Measurements from ENCODE around the gene DUSP28.

The DUSP28 gene

GRCh38 chr2:240551811-240552210 lies 8.3 kb upstream of the DUSP28 start:
- TF ChIP-seq RARB (CRISPR knock-in tag; IDR thresholded peaks at IDR 0.05) (no peak), ZFP30 (CRISPR knock-in tag; IDR thresholded peaks at IDR 0.05) (no peak), PPARA (CRISPR knock-in tag; IDR thresholded peaks at IDR 0.05; ENCODE audit: borderline replicate concordance) (no peak), PATZ1 (CRISPR knock-in tag; IDR thresholded peaks at IDR 0.05; ENCODE audit: borderline replicate concordance) (no peak), TCF4 (CRISPR knock-in tag; IDR thresholded peaks at IDR 0.05; ENCODE audit: borderline replicate concordance) (no peak), ZNF8 (CRISPR knock-in tag; IDR thresholded peaks at IDR 0.05) (no peak), POU6F1 (CRISPR knock-in tag; IDR thresholded peaks at IDR 0.05; ENCODE audit: borderline replicate concordance, low read depth) (no peak), ZNF70 (CRISPR knock-in tag; IDR thresholded peaks at IDR 0.05) (no peak), ZC3H10 (CRISPR knock-in tag; IDR thresholded peaks at IDR 0.05) (no peak), CSRNP3 (CRISPR knock-in tag; IDR thresholded peaks at IDR 0.05) (no peak), TSHZ2 (CRISPR knock-in tag; IDR thresholded peaks at IDR 0.05) (no peak), ARNTL (CRISPR knock-in tag; IDR thresholded peaks at IDR 0.05; ENCODE audit: borderline replicate concordance, low read depth) (no peak)
- ATAC-seq, result no peak

- ATAC-seq, result no peak
- TF ChIP-seq BACH2 (CRISPR knock-in tag; IDR thresholded peaks at IDR 0.05; ENCODE audit: borderline replicate concordance) (no peak), POU6F1 (CRISPR knock-in tag; IDR thresholded peaks at IDR 0.05; ENCODE audit: borderline replicate concordance, low read depth) (no peak)
Measured at GRCh38 chr2:240553956-240554480, 6.1 kb upstream of the DUSP28 start.

- ATAC-seq, result no peak
- no peak for TF ChIP-seq PPARA (CRISPR knock-in tag; IDR thresholded peaks at IDR 0.05; ENCODE audit: borderline replicate concordance)
- no peak for TF ChIP-seq TCF4 (CRISPR knock-in tag; IDR thresholded peaks at IDR 0.05; ENCODE audit: borderline replicate concordance)
- TF ChIP-seq ARNTL (CRISPR knock-in tag; IDR thresholded peaks at IDR 0.05; ENCODE audit: borderline replicate concordance, low read depth), result no peak
- no peak for TF ChIP-seq ESRRG (CRISPR knock-in tag; IDR thresholded peaks at IDR 0.05)
- TF ChIP-seq SNAI2 (CRISPR knock-in tag; IDR thresholded peaks at IDR 0.05), result no peak
- no peak for TF ChIP-seq RARB (CRISPR knock-in tag; IDR thresholded peaks at IDR 0.05)
- no peak for TF ChIP-seq ZC3H10 (CRISPR knock-in tag; IDR thresholded peaks at IDR 0.05)
- TF ChIP-seq ZFP30 (CRISPR knock-in tag; IDR thresholded peaks at IDR 0.05), result no peak
- TF ChIP-seq ZFP3 (CRISPR knock-in tag; IDR thresholded peaks at IDR 0.05), result no peak
- no peak for TF ChIP-seq BACH2 (CRISPR knock-in tag; IDR thresholded peaks at IDR 0.05; ENCODE audit: borderline replicate concordance)
- TF ChIP-seq TSHZ2 (CRISPR knock-in tag; IDR thresholded peaks at IDR 0.05), result no peak
- TF ChIP-seq CSDC2 (CRISPR knock-in tag; IDR thresholded peaks at IDR 0.05), result no peak
- TF ChIP-seq ZNF565 (CRISPR knock-in tag; conservative IDR thresholded peaks at IDR 0.05; ENCODE audit: low read depth), result no peak
- no peak for TF ChIP-seq CREB5 (CRISPR knock-in tag; IDR thresholded peaks at IDR 0.05; ENCODE audit: low read depth)
- no peak for TF ChIP-seq PATZ1 (CRISPR knock-in tag; IDR thresholded peaks at IDR 0.05; ENCODE audit: borderline replicate concordance)
- no peak for TF ChIP-seq ZNF70 (CRISPR knock-in tag; IDR thresholded peaks at IDR 0.05)
Measured at GRCh38 chr2:240554767-240555493, 5.2 kb upstream of the DUSP28 start.
